ENCODE measurements around the gene RPP25L. TPM values are rescaled to one million over a fixed set of nuclear protein-coding genes. Genes with fewer than 3 reads are reported as not detected.

Gene RPP25L
- total and polyA plus RNA-seq, 2 of the 4 experiments (the other 2 are of a cell fraction) = 20.4 to 26.3 TPM

- Histone ChIP-seq H2AFZ (replicated peaks; ENCODE audit: low read length, poor library complexity) (no peak overlapping the region), H3K4me1 (ENCODE audit: control insufficient read depth, insufficient read depth, low read length) (no peaks in the 10 kb centered on the region), H3K4me3 (ENCODE audit: insufficient read depth, low read depth, low read length) (no peak overlapping the region), H2BK20ac (ENCODE audit: low read depth, low read length) (no peak overlapping the region), H4K5ac (ENCODE audit: low read depth, low read length) (no peak overlapping the region), H3K9ac (ENCODE audit: low read depth, low read length) (no peak overlapping the region), H4K91ac (ENCODE audit: insufficient read depth, low read depth, low read length) (no peak overlapping the region), H3K14ac (replicated peaks; ENCODE audit: low read depth, low read length) (no peak overlapping the region), H3K36me3 (ENCODE audit: control insufficient read depth, insufficient read depth, low read length) (no peaks in the 10 kb centered on the region), H3K4ac (ENCODE audit: low read depth, low read length) (no peak overlapping the region), H3K18ac (ENCODE audit: low read depth, low read length) (no peak overlapping the region), H3K27me3 (ENCODE audit: control insufficient read depth, insufficient read depth, low read length) (peaks cover 89% of the 10 kb centered on the region), H3K23ac (ENCODE audit: low read depth, low read length) (no peak overlapping the region), H3K27ac (ENCODE audit: insufficient read depth, low read length) (no peak overlapping the region), H2BK5ac (ENCODE audit: low read depth, low read length, poor library complexity, severe bottlenecking) (no peak overlapping the region), H3K56ac (ENCODE audit: extremely low read depth, insufficient read depth, low read length) (no peak overlapping the region), H3K9me3 (ENCODE audit: control insufficient read depth, insufficient read depth, low read length) (no peaks in the 10 kb centered on the region), H2AK9ac (replicated peaks; ENCODE audit: low read depth, low read length, poor library complexity) (no peak overlapping the region), H3K9me1 (ENCODE audit: insufficient read depth, low read length) (0 out of 2 replicates have a peak, but pooled peaks cover 3% of the 10 kb centered on the region), H3K4me2 (ENCODE audit: low read depth, low read length) (no peak overlapping the region), H4K20me1 (ENCODE audit: insufficient read depth, low read length) (no peaks in the 10 kb centered on the region), H2BK120ac (ENCODE audit: low read depth, low read length) (no peak overlapping the region), H2AK5ac (ENCODE audit: low read depth, low read length) (no peak overlapping the region), H2BK15ac (ENCODE audit: low read depth, low read length) (no peak overlapping the region), H4K8ac (ENCODE audit: low read depth in 2 of 2, low read length in 2 of 2) (no peak overlapping the region), H3K79me1 (ENCODE audit: low read depth in 1 of 2, low read length in 2 of 2) (no peaks in the 10 kb centered on the region)
- BruUV-seq (replicated peaks) = no TSS peak
- in situ Hi-C loops (cut with MboI; ENCODE audit: low sequenced_read_pairs) = no loop called here
- ChIA-PET POLR2A (ENCODE audit: unreplicated experiment) (no interaction called here), CTCF (no interaction called here)
- no peak for TF ChIP-seq POLR2A (IDR thresholded peaks at IDR 0.05; ENCODE audit: low read depth, low read length)
- intact Hi-C loops (cut with micrococcal nuclease) = no loop called here
- ATAC-seq (ENCODE audit: low read depth) (no peak), DNase-seq (no peak)
- dilution Hi-C loops (cut with HindIII; ENCODE audit: low sequenced_read_pairs, unreplicated experiment) = no loop called here
- 40% methylated on average over 2 of the region's 6 CpGs; no CpG with 5 or more reads in 1 of the 2 experiments for WGBS, 2 experiments (ENCODE audit: extremely low coverage in 2 of 2, insufficient read length in 1 of 2)
Measured at GRCh38 chr9:34572628-34573027, 39.3 kb downstream of the RPP25L start.

Data from IMR-90 (cell line).